Measurements from ENCODE around the gene PRKCH.

PRKCH gene

DNA sequence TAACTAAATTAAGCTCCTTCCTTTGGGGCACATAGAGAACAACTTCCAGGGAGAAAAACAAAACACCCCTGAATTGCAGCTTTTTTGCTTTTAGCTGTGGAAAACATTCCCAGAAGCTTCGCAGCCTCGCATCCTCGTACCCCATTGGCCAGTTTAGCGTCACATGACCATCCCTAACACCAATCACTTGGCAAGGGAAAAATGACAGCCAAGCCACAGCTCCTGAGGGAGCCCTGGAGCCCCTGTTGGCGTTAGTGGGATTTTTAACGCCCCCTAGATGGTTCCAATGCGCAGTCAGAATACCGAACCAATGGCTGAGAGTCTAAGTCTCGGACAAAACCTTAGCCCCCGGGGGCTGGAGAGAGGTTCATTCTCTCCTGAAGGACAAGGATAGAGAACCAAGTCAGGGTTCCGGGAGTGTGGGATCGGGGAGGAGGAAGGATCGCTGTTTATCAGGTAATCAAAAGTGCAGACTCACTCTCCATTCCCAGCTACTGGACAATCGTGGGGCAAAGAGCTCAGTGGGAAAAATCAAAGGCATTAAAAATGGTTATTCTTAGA is 238.3 kb downstream of the PRKCH start:
- DNase-seq = no peak

DNA sequence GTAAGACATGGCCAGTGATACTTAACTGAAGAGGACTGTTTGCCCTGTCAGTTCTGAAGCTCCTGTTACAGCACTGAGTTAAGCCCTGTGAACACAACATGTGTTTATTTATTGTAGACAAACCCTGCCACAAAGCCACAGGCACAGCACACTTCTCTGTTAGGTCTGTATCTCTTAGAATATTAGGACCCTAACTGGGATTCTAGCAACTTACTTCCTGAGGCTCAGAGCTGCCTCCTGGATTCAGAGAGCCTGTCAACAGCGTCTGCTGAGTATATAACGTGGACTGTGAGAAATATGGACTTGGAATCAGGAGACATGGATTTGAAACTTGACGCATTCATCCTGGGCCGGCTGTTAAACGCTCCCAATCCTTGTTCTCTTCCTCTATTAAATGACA is 238.9 kb downstream of the PRKCH start:
- no peak for DNase-seq

DNA sequence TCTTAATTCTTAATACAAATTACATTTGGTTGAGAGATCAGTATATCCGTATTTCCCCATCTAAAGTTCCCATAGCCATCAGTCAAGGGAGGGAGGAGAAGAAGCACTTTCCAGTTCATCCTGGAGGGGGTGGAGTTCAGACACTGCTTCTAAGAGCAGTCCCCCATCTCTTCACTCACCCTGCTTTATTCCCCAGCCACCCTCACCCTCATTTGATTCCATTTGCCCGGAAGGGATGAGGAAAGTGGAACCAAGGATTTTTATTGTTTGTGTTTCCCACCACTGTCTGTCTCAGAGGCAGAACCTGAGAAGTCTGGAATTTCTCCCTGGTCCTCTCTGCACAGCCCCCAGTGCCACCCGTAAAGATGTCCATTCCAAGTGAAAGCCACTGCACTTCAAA is 239.7 kb downstream of the PRKCH start:
- DNase-seq = peak; percentile 20

DNA sequence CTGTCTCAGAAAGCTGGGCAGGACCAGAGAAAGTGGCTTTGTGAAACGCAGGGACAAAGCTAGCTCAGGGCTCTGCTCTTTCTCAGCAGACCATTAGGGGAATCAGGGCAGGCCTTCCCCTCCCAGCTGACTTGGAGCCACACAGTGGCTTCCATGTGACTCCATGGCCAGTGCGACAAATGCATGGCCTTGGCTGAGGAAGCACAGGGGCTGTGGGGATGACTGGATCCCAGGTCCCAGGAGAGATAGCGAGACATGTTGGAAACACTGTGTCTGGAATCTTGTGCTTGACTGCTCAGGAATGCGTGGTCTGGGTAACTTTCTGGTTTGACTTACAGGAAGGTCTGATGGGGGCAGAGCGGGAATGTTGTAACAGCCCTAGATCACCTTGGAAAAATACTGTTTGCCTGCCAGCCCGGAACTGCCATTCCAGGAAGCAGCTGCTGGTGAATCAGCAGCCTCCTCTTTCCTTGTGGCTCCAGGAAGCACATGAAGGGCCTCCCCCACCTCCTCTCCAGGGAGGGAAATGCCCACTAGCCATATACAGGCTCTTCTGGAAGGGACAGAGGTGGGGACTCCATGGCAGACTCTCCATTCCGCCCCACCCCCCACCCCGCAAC is 240.4 kb downstream of the PRKCH start:
- DNase-seq = no peak

DNA sequence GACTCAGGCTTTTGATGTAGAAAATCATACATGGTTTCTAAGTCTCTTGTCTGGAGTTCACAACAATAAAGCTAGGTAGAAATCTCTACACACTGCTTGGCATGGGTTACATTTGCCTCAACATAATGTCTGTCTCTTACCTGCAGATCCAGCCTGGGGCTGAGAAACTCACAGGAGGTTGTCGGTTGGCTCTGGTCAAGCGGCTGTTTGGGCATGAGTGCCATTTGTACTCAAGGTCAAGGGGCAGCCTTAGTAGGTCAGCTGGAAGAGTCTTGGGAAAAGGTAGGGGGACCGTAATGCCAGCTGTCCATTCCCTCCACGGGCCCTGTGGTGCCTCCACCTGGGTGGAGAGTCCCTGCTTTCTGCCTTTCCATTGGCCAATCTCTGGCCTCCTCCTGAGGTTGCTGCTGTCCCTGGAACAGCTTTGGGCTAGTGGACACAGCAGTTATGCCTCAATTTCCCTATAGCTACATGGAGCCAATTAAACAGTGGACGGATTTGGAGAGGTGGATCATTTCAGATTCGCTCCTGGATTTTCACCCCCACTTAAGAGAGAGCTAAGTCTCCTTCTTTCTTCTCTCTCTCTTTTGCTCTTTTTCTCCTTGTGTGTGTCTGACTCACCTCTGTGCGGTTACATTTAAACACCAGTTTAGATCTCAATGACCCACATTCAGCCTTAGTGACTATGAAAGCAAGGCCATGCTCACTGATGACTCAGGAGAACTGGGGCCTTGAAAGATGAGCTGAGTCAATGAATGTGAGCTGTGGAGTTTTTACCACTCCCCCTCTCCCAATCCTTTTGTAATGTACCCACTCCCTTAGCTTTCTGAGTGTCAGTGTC is 241.2 kb downstream of the PRKCH start:
- DNase-seq = no peak

DNA sequence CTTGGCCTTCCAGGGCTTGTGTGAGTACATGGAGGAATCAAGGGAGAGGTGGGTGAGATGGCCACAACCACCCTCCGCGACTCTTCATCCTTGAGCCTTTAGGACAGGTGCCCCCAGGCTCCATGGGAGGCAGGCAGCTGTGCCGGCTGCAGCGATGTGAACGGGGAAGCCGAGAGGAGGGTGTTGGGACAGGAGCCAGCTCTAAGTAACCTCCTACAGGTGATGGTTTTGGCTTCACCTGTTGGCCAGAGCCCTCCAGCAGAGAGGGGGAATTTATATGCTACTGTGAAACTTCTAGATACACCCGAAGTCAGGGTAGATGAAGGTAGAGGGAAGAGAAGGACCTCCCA is 241.8 kb downstream of the PRKCH start:
- no peak for DNase-seq

DNA sequence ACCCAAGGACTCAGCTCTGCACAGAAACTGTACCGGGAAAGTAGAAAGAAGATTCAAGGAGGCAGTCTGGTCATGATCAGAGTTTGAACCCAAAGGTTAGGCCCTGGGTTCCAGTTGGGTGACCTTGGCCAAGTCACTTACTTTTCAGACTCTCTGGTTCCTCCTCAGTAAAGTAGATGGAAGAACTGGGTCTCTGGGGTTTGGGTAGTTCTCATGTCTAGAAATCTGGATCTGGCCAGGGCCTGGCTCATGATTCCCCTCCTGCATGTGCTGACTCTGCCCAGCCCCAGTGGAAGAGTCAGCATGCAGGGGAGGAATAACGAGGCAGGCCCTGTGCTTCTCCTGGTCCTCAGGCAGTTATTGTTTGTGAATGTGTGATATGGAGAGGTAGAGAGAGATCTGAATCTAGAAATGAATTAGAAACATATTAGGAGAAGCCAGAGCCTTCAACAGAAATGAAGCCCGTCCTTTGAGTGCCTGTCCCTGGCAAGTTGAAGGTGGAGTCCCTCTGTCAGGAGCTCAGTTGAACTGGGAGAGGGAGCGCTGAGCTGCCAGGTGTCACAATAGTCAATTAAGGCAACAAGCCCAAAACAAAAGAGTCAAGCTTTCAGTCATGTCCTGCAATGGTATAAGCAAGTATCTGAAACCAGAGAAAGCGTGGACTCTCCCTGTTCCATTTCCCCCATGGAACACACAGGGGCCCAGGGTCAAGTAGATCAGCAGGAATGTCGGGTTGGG is 242.7 kb downstream of the PRKCH start:
- DNase-seq = no peak

DNA sequence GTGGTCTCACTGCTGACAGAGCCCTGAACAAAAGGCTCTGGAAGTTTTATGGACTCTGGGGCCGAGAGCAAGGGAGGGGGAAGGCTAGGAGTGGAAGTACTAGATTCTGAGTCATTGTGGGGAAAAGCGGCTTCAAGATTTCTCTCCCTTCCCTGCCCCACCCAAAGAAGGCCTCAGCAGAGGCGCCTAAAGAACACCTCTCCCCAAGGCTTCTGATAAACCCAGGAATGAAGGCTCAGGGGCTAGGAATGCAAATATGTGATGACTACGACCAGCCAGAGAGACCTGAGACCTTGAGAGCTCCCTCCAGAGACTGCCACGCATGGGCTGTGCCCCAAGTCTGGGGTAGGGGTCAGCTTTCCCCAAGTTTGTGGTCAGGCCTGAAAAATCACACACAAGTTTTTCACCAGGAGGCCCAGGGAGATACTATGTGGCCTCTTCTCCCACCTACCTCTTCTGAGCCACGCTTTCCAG is 243.3 kb downstream of the PRKCH start:
- DNase-seq = no peak

DNA sequence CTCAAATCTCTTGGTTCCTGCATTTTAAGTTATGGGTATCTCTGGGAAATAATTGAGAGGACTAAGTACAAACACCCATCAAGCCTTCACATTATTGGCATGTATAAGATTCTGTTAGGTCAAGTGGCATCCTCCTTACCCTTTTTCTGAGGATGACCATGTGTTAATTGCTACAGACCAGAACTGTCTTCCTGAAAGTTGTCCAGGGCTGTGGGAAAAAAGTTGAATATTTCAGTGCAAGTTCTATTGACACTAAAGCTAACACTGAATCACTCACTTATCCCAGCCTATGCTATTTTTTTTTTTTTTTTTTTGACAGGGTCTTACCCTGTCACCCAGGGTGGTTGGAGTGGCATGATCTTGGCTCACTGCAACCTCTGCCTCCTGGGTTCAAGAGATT is 243.8 kb downstream of the PRKCH start:
- no peak for DNase-seq

DNA sequence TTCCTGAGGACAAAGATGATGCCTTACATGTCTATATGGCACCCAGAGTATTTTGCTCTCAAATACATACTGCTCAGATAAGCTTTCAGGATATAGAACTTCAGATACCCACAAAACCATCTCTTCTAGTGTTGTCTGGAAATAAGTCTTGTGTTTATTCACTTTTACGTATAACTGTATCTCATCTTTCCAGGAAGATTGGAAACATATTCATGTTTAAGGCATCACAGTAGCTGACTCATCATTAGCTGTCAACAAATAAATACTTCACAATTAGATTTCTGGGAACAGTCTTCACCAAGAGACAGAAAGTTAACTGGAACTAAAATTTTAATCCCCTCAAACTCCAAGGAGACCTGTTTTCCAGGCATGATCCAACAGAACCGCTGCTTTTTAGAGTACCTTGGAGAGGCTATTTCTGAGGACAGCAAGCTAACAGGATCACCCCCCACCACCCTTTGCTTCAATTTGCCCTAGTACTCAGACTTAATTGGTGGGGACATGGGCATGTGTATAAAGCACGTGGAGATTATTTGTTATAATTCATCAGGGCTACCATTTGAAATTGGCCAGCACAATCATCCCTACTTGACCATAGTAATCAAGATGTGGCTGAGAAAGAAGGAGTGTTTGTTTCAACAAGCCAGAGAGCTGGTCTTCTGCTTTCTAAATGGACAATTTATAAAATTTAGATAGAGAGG is 244.6 kb downstream of the PRKCH start:
- DNase-seq = no peak

DNA sequence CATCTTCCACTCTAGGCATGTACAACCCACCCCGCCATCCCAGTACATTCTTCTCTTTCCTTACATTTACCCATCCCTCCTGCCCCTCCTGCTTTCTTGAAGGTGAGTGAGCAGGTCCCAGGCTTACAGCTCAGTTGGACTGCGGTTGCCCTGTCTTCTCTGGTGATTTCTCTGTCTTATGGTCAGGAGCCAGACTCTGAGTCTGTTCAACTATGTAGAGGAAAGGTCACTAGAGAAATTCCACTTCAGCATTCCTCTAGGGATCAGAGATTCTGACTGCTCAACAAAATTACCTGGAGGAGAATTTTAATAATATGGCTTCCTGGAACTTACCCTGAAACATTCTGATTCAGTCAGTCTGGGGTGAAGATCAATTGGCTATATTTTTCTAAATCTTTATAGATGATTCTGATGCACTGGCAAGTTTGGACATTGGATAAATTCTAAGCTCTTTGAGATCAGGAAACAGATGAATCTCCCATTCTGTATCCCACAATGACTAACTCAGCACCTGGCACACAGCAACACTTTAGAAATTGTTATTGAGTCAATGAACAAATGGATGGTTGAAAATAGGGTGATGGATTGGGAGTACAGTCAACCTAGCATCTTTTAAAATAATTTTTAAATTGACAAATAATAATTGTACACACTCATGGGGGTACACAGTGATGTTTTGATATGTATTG is 245.3 kb downstream of the PRKCH start:
- DNase-seq = no peak

DNA sequence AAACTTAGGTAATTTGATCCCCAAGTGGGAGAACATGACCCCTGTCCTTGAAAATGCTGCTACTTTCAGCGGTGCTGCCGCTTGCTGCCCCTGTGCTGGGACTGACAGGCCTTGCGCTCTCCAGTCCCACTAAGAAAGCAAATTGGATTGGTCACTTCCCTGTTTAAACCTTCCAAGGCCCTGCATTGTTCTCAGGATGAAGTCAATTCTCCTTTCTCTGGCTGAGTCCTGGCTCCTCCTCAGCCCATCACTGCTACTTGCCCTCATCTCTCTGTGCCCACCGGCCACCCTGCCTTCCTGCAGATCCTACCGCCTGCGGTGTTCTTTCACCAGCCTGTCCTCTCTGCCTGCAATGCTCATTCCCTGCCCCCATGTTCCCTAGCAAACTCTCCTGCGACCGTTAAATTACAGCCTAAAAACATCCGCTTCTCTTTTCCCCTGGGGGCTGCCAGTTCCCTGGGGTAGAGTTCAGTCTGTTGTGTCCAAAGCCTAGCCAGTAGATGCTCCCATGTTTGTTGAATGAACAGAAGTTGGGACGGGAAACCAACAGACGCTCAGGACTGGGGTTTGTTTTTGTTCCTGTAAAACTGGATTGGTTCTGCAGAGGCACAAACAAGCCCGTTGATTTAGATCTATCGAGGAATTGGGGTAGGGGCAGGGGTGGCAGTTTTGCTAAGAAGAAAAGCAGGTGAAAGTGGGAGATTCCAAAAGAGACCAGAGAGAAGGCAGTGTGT is 246.6 kb downstream of the PRKCH start:
- no peak for DNase-seq

DNA sequence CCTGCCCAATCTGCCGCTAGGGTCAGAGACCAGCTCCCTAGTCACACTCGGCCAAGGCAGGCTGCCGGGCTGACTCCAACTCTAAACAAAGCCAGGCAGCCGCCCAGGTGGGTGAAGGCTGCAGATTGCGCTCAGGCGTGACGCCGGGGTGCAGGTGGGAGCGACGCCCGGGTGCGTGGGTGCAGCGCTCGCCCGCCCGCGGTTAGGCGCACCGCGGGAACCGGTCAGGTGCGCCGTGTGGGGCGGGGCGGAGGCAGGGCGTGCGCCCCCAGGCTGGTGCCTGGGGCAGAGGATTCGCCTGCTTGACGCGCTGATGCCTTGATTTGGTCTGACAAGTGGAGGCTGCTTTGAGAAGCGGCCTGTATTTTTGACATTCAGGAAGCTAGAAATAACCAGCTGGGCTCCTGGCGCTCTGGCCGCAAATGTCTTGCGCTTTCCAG is 247.2 kb downstream of the PRKCH start:
- DNase-seq = no peak

DNA sequence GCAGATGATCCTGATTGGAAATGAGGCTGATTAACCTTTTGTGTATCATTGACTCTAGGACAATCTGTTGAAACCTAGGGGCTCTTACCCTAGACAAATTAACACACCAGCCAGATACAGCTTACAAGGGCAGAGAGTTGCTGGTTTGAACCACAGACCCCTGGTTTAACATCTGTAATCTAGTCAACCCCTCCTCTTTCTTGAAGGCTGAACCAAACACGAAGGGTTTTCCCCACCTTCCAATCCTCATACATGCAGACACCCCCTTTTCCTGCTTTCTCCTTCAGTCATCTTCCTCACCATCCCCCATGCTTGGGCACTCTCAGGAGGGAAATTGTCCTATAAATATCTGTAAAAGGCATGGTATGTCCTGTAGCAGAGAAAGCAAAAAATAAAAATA is 247.9 kb downstream of the PRKCH start:
- no peak for DNase-seq

DNA sequence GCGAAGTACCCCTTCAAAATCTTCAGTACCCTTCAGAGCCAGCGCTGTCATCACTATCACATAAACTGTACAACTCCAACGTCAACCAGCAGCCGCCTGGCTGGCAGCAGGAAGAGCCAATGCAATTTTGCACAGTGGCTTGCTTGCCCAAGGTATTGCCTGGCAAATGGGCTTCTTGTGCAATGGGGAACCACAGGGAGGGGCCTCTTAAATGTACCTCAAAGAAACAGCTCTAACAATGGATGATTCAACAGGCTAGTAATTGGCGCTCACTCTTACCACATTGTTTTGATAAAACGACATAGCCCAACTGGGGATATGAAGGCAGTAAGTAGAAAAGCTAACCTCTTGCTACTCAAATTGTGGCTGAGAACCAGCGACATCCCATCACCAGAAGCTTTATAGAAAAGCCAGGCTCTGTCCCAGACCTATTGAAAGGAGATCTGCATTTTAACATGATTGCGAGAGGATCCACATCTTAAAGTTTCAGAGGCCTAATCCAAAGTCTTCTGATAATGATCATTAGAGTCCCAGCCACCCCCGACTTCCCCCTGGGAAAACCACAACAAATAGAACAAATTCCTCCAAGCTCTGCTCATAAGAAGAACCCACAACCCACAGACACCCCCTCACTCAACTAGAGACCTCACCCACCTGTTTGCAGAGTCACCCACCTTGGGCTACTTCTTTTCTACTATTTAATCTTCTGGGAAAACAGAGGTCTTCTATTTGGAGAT is 248.6 kb downstream of the PRKCH start:
- no peak for DNase-seq

DNA sequence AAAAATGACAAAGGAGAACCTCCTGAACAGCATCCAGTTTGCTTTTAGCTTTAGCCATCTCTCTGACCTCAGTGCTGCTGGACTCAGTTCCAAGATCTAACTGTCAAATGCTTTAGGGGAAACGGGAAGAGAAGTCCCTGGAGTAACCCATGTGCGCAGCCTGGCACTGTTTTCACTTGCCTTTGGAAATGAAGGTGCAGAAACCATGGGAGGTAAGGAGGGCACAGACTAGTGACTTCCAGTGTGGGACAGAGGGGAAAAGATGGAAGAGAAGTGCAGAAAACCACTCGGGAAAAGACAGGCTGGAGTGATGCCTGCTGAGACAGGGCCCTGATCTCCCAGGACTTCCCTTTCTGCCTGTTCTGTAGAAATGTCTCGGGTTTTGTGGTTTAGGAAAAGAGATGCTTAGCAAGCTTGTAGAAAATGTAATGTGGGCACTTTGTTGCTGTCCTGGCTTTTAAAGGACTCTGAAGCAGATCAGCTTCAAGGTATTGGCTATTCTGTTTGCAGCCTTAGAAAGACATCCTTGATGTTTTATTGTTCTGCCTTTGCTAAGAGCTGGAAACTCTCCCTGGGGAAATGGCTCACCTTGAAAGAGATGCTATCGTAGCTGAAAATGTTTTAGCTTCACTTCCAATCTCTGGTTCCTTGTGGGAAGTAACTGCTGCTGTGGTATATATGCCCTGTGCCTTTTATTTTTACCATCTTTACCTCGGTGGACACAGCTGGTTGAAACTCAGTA is 249.3 kb downstream of the PRKCH start:
- no peak for DNase-seq

DNA sequence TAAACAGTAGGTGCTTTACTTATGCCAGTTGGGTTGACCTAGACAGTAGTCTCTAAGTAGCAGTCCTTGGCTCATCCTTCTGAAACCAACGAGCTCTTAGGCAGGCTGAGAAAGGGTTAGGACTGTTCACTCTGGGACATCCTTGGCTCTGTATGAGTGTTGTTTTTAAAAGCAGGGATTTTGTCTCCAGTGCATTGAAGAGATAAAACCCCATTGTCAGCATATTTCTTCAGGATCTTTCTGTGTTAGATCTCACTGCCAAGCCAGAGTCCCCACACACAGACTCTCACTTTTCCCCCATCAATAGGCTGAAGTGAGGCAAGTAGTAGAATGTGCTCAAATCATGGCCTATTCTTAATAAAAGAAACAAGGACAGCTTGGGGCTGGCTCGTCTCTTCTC is 250.5 kb downstream of the PRKCH start:
- DNase-seq = no peak

DNA sequence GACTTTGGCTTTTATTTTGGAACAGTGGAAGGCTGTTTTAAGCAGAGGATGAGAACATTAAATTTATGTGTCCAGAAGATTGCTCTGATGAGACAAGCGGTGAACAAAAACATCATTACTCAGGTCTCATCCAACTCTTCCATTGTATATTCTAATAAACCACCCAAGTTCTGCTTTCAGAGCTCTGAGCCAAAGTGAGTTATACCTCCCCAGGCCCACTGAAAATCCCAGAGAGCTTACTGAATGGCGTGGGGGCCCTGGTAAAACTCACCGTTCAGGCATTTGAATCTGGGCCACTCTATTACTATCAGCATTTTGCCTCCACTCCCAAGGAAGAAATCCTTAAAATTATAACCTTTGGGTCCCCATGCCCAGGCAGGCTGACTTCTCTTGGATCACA is 251.9 kb downstream of the PRKCH start:
- DNase-seq = no peak

DNA sequence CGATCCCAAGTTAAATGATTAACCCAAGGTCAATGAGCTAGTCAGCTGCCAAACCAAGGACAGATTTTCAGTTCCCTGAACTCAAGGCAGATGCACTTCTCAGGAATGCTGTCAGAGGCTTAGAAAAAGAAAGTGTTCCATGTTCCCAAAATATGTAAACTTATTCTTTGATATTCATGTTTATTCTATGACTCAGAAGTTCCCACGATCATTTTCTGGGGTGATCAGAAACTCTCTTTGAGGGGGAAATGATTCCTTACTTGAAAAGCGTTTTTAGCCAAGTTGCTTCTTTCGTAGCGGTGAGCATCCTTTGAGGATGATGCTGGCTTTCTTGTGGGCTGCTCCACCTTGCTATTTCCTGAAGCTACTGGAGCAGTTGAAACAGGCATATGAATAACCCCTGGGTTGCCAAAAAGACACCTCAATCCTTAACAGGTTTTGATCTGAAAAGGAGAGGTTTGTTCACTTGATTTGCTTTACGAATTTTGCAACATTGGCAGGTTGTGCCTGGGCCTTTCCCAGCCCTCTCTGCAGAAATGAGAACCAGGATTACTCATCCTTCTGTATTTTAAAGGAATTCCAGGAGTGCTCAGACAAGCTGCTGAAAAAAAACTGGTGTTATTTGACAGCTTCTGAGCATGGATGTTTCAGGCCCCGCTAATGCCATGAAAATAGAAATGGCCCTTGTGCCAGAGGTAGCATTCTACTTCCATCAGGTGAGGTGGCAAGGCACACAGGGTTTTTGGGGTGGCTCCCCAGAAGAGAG is 252.6 kb downstream of the PRKCH start:
- DNase-seq = no peak

DNA sequence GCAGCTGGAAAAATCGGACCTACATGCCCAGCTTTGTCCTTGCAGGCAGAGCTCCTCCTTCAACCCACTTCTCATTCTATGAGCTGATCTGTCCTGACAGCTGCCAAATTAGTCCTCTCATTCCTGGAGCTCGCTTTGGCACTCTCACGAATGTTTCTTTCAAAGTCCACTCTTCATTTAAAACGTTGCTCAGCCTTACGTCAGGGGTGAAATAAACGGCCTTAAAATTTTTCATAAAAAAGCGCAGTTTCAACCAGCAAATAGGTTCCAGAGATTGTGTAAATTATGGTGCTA is 253.1 kb downstream of the PRKCH start:
- no peak for DNase-seq
